ENCODE measurements around the gene CDH13.

CDH13 gene

GRCh38 chr16:83138976-83139690 lies 512.4 kb downstream of the CDH13 start:
- in situ Hi-C loops (cut with MboI; ENCODE audit: low sequenced_read_pairs) = no loop called here

- in situ Hi-C loops (cut with MboI; ENCODE audit: low sequenced_read_pairs) = no loop called here
Measured at GRCh38 chr16:83143788-83144187, 517.0 kb downstream of the CDH13 start.

- in situ Hi-C loops (cut with MboI; ENCODE audit: low sequenced_read_pairs) = no loop called here
Measured at GRCh38 chr16:83145297-83145696, 518.5 kb downstream of the CDH13 start.

- in situ Hi-C loops (cut with MboI; ENCODE audit: low sequenced_read_pairs) = no loop called here
Measured at GRCh38 chr16:83147244-83147643, 520.5 kb downstream of the CDH13 start.

- in situ Hi-C loops (cut with MboI; ENCODE audit: low sequenced_read_pairs) = no loop called here
Measured at GRCh38 chr16:83158320-83158957, 531.7 kb downstream of the CDH13 start.

- in situ Hi-C loops (cut with MboI; ENCODE audit: low sequenced_read_pairs) = no loop called here
Measured at GRCh38 chr16:83159049-83159448, 532.3 kb downstream of the CDH13 start.

GRCh38 chr16:83160287-83161020 lies 533.7 kb downstream of the CDH13 start:
- in situ Hi-C loops (cut with MboI; ENCODE audit: low sequenced_read_pairs) = no loop called here

GRCh38 chr16:83162791-83163190 lies 536.0 kb downstream of the CDH13 start:
- in situ Hi-C loops (cut with MboI; ENCODE audit: low sequenced_read_pairs) = no loop called here

- in situ Hi-C loops (cut with MboI; ENCODE audit: low sequenced_read_pairs) = no loop called here
Measured at GRCh38 chr16:83164816-83165215, 538.0 kb downstream of the CDH13 start.

- in situ Hi-C loops (cut with MboI; ENCODE audit: low sequenced_read_pairs) = no loop called here
Measured at GRCh38 chr16:83171396-83171795, 544.6 kb downstream of the CDH13 start.

GRCh38 chr16:83174671-83175070 lies 547.9 kb downstream of the CDH13 start:
- in situ Hi-C loops (cut with MboI; ENCODE audit: low sequenced_read_pairs) = no loop called here

- in situ Hi-C loops (cut with MboI; ENCODE audit: low sequenced_read_pairs) = no loop called here
Measured at GRCh38 chr16:83176802-83177201, 550.0 kb downstream of the CDH13 start.

- in situ Hi-C loops (cut with MboI; ENCODE audit: low sequenced_read_pairs) = no loop called here
Measured at GRCh38 chr16:83185902-83186301, 559.1 kb downstream of the CDH13 start.

GRCh38 chr16:83187405-83187804 lies 560.6 kb downstream of the CDH13 start:
- in situ Hi-C loops (cut with MboI; ENCODE audit: low sequenced_read_pairs) = no loop called here

- in situ Hi-C loops (cut with MboI; ENCODE audit: low sequenced_read_pairs) = no loop called here
Measured at GRCh38 chr16:83196796-83197195, 570.0 kb downstream of the CDH13 start.

- in situ Hi-C loops (cut with MboI; ENCODE audit: low sequenced_read_pairs) = no loop called here
Measured at GRCh38 chr16:83197450-83197849, 570.7 kb downstream of the CDH13 start.

GRCh38 chr16:83198977-83199376 lies 572.2 kb downstream of the CDH13 start:
- in situ Hi-C loops (cut with MboI; ENCODE audit: low sequenced_read_pairs) = no loop called here

- in situ Hi-C loops (cut with MboI; ENCODE audit: low sequenced_read_pairs) = loop anchor here (25.0 kb wide), 1 partner anchor 938 kb away; no protein-coding TSS in a partner anchor
Measured at GRCh38 chr16:83200005-83200779, 573.4 kb downstream of the CDH13 start.

- in situ Hi-C loops (cut with MboI; ENCODE audit: low sequenced_read_pairs) = loop anchor here (25.0 kb wide), 1 partner anchor 939 kb away; no protein-coding TSS in a partner anchor
Measured at GRCh38 chr16:83201748-83202147, 575.0 kb downstream of the CDH13 start.

- in situ Hi-C loops (cut with MboI; ENCODE audit: low sequenced_read_pairs) = loop anchor here (25.0 kb wide), 1 partner anchor 944 kb away; no protein-coding TSS in a partner anchor
Measured at GRCh38 chr16:83205896-83206295, 579.1 kb downstream of the CDH13 start.

GRCh38 chr16:83206426-83206825 lies 579.7 kb downstream of the CDH13 start:
- in situ Hi-C loops (cut with MboI; ENCODE audit: low sequenced_read_pairs) = loop anchor here (25.0 kb wide), 1 partner anchor 944 kb away; no protein-coding TSS in a partner anchor
